WTC11 (cell line): Measurements from ENCODE around the gene ANKRD62. TPM values are rescaled to one million over a fixed set of nuclear protein-coding genes. Genes with fewer than 3 reads are reported as not detected.

Experiments used
- ATAC-seq: fragments of 200-7000 bp; cut with Tn5 transposase; 2 replicates; pipeline ENCODE4 v1.10.0; 2021; ENCODE audit warnings: mild to moderate bottlenecking, moderate library complexity
- CTCF ChIA-PET: fragments of 300-600 bp; sonication (Branson Sonifier 250); formaldehyde crosslinking; loops from one replicate; lab custom pipeline; 2021; ENCODE audit warnings: antibody characterized with exemption; lab: Charles Lee
- POLR2A ChIA-PET: fragments of 350-600 bp; sonication (Branson Sonifier 250); formaldehyde crosslinking; loops from one replicate; lab custom pipeline; 2021; ENCODE audit warnings: antibody characterized with exemption; lab: Charles Lee
- DNase-seq: peaks from one replicate; pipeline ENCODE4 v3.0.0; 2021; ENCODE audit warnings: low spot score
- H3K27ac Mint-ChIP-seq: 2 replicates; pipeline ENCODE4 v1.8.0; 2021; ENCODE audit warnings: mixed read lengths
- H3K27me3 Mint-ChIP-seq: 2 replicates; pipeline ENCODE4 v1.8.0; 2021; ENCODE audit warnings: low read depth, mild to moderate bottlenecking, moderate library complexity, mixed read lengths
- H3K36me3 Mint-ChIP-seq: 2 replicates; pipeline ENCODE4 v1.8.0; 2021; ENCODE audit warnings: mixed read lengths
- H3K4me1 Mint-ChIP-seq: 2 replicates; pipeline ENCODE4 v1.8.0; 2022; ENCODE audit warnings: mixed read lengths
- H3K4me3 Mint-ChIP-seq: 2 replicates; pipeline ENCODE4 v1.8.0; 2021; ENCODE audit warnings: mild to moderate bottlenecking, moderate library complexity, mixed read lengths
- H3K9me3 Mint-ChIP-seq: 2 replicates; pipeline ENCODE4 v1.8.0; 2021; ENCODE audit warnings: mixed read lengths
- FOXK1 ChIP-seq: sonication (generic); formaldehyde crosslinking; IDR thresholded peaks from 2 replicates; pipeline ENCODE4 v1.8.0; 2022; ENCODE audit warnings: mild to moderate bottlenecking, moderate library complexity, missing genetic modification reagents
- GABPB1 ChIP-seq: sonication (generic); formaldehyde crosslinking; IDR thresholded peaks from 2 replicates; pipeline ENCODE4 v1.8.1; 2023; ENCODE audit warnings: mild to moderate bottlenecking, missing genetic modification reagents
- GRHL2 ChIP-seq: fragments of 250-450 bp; sonication (Bioruptor Pico); IDR thresholded peaks from 2 replicates; pipeline ENCODE4 v1.8.0; 2022; ENCODE audit warnings: mild to moderate bottlenecking, moderate library complexity; ENCODE audit not compliant: insufficient replicate concordance, severe bottlenecking
- KAT7 ChIP-seq: sonication (generic); formaldehyde crosslinking; IDR thresholded peaks from 2 replicates; pipeline ENCODE4 v1.8.1; 2023; ENCODE audit warnings: missing genetic modification reagents, mild to moderate bottlenecking, borderline replicate concordance
- MXD4 ChIP-seq: fragments of 250-450 bp; sonication (Bioruptor Pico); IDR thresholded peaks from 2 replicates; pipeline ENCODE4 v1.8.0; 2021; ENCODE audit warnings: mild to moderate bottlenecking, moderate library complexity, borderline replicate concordance
- NR1H2 ChIP-seq: sonication (generic); formaldehyde crosslinking; IDR thresholded peaks from 2 replicates; pipeline ENCODE4 v1.9.0; 2021; ENCODE audit warnings: mild to moderate bottlenecking, moderate library complexity, missing genetic modification reagents
- NR2C2 ChIP-seq: sonication (generic); formaldehyde crosslinking; IDR thresholded peaks from 2 replicates; pipeline ENCODE4 v1.8.0; 2022; ENCODE audit warnings: mild to moderate bottlenecking, missing genetic modification reagents
- TP53 ChIP-seq: sonication (generic); formaldehyde crosslinking; IDR thresholded peaks from 2 replicates; pipeline ENCODE4 v1.8.1; 2023; ENCODE audit warnings: mild to moderate bottlenecking, missing genetic modification reagents
- ZBTB21 ChIP-seq: sonication (generic); formaldehyde crosslinking; IDR thresholded peaks from 2 replicates; pipeline ENCODE4 v1.8.1; 2023; ENCODE audit warnings: mild to moderate bottlenecking, missing genetic modification reagents, borderline replicate concordance
- ZNF121 ChIP-seq: sonication (generic); formaldehyde crosslinking; IDR thresholded peaks from 2 replicates; pipeline ENCODE4 v1.8.0; 2023; ENCODE audit warnings: missing genetic modification reagents
- ZNF138 ChIP-seq: sonication (generic); formaldehyde crosslinking; conservative IDR thresholded peaks from 2 replicates; pipeline ENCODE4 v1.8.1; 2022; ENCODE audit warnings: mild to moderate bottlenecking, moderate library complexity, missing genetic modification reagents
- ZNF219 ChIP-seq: sonication (generic); formaldehyde crosslinking; IDR thresholded peaks from 2 replicates; pipeline ENCODE4 v1.8.0; 2023; ENCODE audit warnings: missing genetic modification reagents, mild to moderate bottlenecking, borderline replicate concordance
- ZNF232 ChIP-seq: sonication (generic); formaldehyde crosslinking; IDR thresholded peaks from 2 replicates; pipeline ENCODE4 v1.8.0; 2022; ENCODE audit warnings: mild to moderate bottlenecking, missing genetic modification reagents
- total RNA-seq: library from RNA; stranded (reverse); gene quantifications from 3 replicates; pipeline ENCODE4 v1.2.3, GENCODE V29; 2021
- TF ChIP-seq, protein P1 (sequence below): fragments of 250-450 bp; sonication (Bioruptor Pico); IDR thresholded peaks from 2 replicates; pipeline ENCODE4 v1.8.0; 2021; ENCODE audit warnings: mild to moderate bottlenecking
- TF ChIP-seq, protein P2 (sequence below): fragments of 250-450 bp; sonication (Bioruptor Pico); IDR thresholded peaks from 2 replicates; pipeline ENCODE4 v1.9.0; 2021; ENCODE audit warnings: moderate library complexity, mild to moderate bottlenecking, inconsistent platforms, borderline replicate concordance
- TF ChIP-seq, protein P3 (sequence below): sonication (generic); formaldehyde crosslinking; IDR thresholded peaks from 2 replicates; pipeline ENCODE4 v1.8.1; 2022; ENCODE audit warnings: mild to moderate bottlenecking, moderate library complexity, missing genetic modification reagents
- TF ChIP-seq, protein P4 (sequence below): sonication (generic); formaldehyde crosslinking; IDR thresholded peaks from 2 replicates; pipeline ENCODE4 v1.8.0; 2023; ENCODE audit warnings: missing genetic modification reagents
- TF ChIP-seq, protein P5 (sequence below): sonication (generic); formaldehyde crosslinking; IDR thresholded peaks from 2 replicates; pipeline ENCODE4 v1.8.1; 2023; ENCODE audit warnings: mild to moderate bottlenecking, missing genetic modification reagents, borderline replicate concordance
- TF ChIP-seq, protein P6 (sequence below): sonication (generic); formaldehyde crosslinking; IDR thresholded peaks from 2 replicates; pipeline ENCODE4 v1.8.1; 2023; ENCODE audit warnings: mild to moderate bottlenecking, missing genetic modification reagents
- TF ChIP-seq, protein P7 (sequence below): sonication (generic); formaldehyde crosslinking; IDR thresholded peaks from 2 replicates; pipeline ENCODE4 v1.8.1; 2022; ENCODE audit warnings: missing genetic modification reagents, borderline replicate concordance

Gene ANKRD62
- total RNA-seq, 1 experiment from 2014 or later, result not detected

DNA sequence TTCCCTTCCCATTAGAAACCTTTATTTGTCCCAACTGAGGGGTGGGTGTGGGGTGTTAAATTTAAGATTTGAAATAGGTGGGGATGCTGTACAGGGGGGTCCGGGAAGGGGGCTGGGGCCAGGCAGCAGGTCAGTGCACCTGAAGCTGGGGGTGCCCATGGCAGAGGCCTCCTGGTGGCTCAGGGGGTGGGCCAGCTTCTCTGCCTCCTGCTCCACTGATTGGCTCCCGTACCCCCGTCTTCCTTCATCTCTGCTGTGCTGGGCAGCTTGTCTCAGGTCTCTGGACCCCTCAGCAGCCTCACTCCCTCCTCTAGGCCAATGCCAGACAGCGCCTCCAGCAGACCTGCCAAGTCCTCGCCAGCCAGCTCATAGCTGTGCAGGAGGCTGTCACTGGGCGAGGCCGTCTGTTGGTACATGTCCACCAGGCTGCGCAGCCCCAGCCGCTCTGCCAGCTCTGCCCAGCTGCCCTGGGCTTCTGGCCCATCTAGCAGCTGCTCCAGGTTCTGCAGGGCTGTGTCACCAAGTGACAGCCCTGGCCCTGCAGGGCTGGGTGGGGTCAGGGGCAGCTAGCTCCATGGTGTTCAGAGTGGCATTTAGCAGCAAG, 2.0 kb upstream of the ANKRD62 start:
- Mint-ChIP-seq H3K9me3 (peaks cover 4% of the 10 kb centered on the region), H3K36me3 (no peaks in the 10 kb centered on the region), H3K4me1 (no peaks in the 10 kb centered on the region), H3K4me3 (no peak overlapping the region), H3K27ac (no peak overlapping the region), H3K27me3 (peaks cover 4% of the 10 kb centered on the region)
- POLR2A ChIA-PET, result interaction anchor here (0.7 kb wide), 1 partner anchor 215 kb away, joined by 3 read pairs; no protein-coding TSS in a partner anchor
- TF ChIP-seq NR1H2 (CRISPR knock-in tag) (no peak), MXD4 (no peak), GRHL2 (CRISPR knock-in tag) (no peak), ZNF219 (CRISPR knock-in tag) (no peak), GABPB1 (no peak), KAT7 (CRISPR knock-in tag) (no peak), NR2C2 (CRISPR knock-in tag) (no peak), ZBTB21 (no peak), FOXK1 (CRISPR knock-in tag) (no peak), TP53 (CRISPR knock-in tag) (no peak), ZNF121 (CRISPR knock-in tag) (no peak)
- TF ChIP-seq, protein P1, sequence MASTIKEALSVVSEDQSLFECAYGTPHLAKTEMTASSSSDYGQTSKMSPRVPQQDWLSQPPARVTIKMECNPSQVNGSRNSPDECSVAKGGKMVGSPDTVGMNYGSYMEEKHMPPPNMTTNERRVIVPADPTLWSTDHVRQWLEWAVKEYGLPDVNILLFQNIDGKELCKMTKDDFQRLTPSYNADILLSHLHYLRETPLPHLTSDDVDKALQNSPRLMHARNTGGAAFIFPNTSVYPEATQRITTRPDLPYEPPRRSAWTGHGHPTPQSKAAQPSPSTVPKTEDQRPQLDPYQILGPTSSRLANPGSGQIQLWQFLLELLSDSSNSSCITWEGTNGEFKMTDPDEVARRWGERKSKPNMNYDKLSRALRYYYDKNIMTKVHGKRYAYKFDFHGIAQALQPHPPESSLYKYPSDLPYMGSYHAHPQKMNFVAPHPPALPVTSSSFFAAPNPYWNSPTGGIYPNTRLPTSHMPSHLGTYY, result no peak
- TF ChIP-seq, protein P2, sequence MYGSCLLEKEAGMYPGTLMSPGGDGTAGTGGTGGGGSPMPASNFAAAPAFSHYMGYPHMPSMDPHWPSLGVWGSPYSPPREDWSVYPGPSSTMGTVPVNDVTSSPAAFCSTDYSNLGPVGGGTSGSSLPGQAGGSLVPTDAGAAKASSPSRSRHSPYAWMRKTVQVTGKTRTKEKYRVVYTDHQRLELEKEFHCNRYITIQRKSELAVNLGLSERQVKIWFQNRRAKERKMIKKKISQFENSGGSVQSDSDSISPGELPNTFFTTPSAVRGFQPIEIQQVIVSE (CRISPR knock-in tag), result no peak
- TF ChIP-seq, protein P3, sequence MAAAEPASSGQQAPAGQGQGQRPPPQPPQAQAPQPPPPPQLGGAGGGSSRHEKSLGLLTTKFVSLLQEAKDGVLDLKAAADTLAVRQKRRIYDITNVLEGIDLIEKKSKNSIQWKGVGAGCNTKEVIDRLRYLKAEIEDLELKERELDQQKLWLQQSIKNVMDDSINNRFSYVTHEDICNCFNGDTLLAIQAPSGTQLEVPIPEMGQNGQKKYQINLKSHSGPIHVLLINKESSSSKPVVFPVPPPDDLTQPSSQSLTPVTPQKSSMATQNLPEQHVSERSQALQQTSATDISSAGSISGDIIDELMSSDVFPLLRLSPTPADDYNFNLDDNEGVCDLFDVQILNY, result no peak
- TF ChIP-seq, protein P4, sequence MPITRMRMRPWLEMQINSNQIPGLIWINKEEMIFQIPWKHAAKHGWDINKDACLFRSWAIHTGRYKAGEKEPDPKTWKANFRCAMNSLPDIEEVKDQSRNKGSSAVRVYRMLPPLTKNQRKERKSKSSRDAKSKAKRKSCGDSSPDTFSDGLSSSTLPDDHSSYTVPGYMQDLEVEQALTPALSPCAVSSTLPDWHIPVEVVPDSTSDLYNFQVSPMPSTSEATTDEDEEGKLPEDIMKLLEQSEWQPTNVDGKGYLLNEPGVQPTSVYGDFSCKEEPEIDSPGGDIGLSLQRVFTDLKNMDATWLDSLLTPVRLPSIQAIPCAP (CRISPR knock-in tag), result no peak
- ATAC-seq (no peak), DNase-seq (no peak)
- CTCF ChIA-PET, result interaction anchor here (1.2 to 2.5 kb wide), 6 partner anchors 8 to 244 kb away, joined by 3 to 23 read pairs (median 8); no protein-coding TSS in a partner anchor

DNA sequence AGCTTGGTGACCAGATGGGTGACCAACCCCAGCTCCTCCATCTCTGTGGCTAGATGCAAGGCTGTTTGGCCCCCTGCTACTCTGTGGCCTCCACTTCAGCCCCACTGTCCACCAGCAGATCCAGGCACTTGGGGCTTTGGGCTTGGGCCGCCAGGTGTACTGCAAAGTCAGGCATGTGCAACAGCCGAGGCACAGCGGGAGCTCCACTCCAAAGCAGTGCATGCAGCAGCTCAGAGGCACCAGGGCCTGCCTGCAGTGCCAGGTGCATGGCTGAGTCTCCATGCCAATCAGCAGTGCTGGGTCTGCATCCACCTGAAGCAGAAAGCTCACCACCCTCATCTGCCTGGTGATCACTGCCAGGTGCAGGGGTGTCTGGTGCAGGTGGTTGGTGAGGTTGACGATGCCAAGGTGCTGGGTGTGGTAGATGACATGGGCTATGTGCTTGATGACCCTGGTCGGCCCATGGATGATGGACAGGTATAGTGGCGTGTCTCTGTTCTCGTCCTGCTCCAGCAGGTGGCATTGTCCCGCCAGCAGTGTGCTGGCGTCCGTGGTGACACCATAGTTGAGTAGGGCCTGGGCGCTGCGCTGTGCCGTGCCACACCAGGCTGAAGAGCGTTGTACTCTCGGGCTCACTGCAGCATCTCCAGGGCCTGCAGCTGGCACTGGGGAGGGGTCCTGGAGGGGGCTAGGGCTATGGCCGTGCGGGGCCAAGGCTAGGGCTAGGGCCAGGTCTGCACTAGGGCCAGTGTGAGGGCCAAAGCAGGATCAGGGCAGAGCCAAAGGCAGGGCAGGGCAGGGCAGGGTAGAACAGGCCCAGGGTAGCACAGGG, 1.0 kb upstream of the ANKRD62 start:
- ChIA-PET POLR2A (no interaction called here), CTCF (interaction anchor here (0.7 to 2.5 kb wide), 7 partner anchors 9 to 843 kb away, joined by 3 to 23 read pairs (median 8); no protein-coding TSS in a partner anchor)
- Mint-ChIP-seq H3K36me3 (no peaks in the 10 kb centered on the region), H3K9me3 (peaks cover 4% of the 10 kb centered on the region), H3K27ac (no peak overlapping the region), H3K4me1 (no peaks in the 10 kb centered on the region), H3K27me3 (peaks cover 4% of the 10 kb centered on the region), H3K4me3 (no peak overlapping the region)
- peak; percentile 92 for ATAC-seq
- DNase-seq, result peak; percentile 63
- TF ChIP-seq, protein P5, sequence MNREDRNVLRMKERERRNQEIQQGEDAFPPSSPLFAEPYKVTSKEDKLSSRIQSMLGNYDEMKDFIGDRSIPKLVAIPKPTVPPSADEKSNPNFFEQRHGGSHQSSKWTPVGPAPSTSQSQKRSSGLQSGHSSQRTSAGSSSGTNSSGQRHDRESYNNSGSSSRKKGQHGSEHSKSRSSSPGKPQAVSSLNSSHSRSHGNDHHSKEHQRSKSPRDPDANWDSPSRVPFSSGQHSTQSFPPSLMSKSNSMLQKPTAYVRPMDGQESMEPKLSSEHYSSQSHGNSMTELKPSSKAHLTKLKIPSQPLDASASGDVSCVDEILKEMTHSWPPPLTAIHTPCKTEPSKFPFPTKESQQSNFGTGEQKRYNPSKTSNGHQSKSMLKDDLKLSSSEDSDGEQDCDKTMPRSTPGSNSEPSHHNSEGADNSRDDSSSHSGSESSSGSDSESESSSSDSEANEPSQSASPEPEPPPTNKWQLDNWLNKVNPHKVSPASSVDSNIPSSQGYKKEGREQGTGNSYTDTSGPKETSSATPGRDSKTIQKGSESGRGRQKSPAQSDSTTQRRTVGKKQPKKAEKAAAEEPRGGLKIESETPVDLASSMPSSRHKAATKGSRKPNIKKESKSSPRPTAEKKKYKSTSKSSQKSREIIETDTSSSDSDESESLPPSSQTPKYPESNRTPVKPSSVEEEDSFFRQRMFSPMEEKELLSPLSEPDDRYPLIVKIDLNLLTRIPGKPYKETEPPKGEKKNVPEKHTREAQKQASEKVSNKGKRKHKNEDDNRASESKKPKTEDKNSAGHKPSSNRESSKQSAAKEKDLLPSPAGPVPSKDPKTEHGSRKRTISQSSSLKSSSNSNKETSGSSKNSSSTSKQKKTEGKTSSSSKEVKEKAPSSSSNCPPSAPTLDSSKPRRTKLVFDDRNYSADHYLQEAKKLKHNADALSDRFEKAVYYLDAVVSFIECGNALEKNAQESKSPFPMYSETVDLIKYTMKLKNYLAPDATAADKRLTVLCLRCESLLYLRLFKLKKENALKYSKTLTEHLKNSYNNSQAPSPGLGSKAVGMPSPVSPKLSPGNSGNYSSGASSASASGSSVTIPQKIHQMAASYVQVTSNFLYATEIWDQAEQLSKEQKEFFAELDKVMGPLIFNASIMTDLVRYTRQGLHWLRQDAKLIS (CRISPR knock-in tag), result no peak
- TF ChIP-seq, protein P1, result no peak
- TF ChIP-seq, protein P6, sequence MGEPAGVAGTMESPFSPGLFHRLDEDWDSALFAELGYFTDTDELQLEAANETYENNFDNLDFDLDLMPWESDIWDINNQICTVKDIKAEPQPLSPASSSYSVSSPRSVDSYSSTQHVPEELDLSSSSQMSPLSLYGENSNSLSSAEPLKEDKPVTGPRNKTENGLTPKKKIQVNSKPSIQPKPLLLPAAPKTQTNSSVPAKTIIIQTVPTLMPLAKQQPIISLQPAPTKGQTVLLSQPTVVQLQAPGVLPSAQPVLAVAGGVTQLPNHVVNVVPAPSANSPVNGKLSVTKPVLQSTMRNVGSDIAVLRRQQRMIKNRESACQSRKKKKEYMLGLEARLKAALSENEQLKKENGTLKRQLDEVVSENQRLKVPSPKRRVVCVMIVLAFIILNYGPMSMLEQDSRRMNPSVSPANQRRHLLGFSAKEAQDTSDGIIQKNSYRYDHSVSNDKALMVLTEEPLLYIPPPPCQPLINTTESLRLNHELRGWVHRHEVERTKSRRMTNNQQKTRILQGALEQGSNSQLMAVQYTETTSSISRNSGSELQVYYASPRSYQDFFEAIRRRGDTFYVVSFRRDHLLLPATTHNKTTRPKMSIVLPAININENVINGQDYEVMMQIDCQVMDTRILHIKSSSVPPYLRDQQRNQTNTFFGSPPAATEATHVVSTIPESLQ (CRISPR knock-in tag), result no peak
- no peak for TF ChIP-seq ZNF138
- no peak for TF ChIP-seq ZNF232 (CRISPR knock-in tag)
- no peak for TF ChIP-seq ZNF121 (CRISPR knock-in tag)
- TF ChIP-seq, protein P7, sequence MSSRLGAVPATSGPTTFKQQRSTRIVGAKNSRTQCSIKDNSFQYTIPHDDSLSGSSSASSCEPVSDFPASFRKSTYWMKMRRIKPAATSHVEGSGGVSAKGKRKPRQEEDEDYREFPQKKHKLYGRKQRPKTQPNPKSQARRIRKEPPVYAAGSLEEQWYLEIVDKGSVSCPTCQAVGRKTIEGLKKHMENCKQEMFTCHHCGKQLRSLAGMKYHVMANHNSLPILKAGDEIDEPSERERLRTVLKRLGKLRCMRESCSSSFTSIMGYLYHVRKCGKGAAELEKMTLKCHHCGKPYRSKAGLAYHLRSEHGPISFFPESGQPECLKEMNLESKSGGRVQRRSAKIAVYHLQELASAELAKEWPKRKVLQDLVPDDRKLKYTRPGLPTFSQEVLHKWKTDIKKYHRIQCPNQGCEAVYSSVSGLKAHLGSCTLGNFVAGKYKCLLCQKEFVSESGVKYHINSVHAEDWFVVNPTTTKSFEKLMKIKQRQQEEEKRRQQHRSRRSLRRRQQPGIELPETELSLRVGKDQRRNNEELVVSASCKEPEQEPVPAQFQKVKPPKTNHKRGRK (CRISPR knock-in tag), result no peak
